ENCODE data around the gene PKNOX2. TPM values are rescaled to one million over a fixed set of nuclear protein-coding genes. Genes with fewer than 3 reads are reported as not detected.

The PKNOX2 gene
- total RNA-seq, 1 experiment from 2014 or later = not detected

- no peak for TF ChIP-seq CTCF (IDR thresholded peaks at IDR 0.05; ENCODE audit: insufficient read depth in 1 of 2, low read depth in 1 of 2, low read length in 1 of 2, severe bottlenecking in 1 of 2, unreplicated experiment in 1 of 2)
- Mint-ChIP-seq H3K27me3 (ENCODE audit: insufficient read depth, unreplicated experiment) (peaks cover 20% of the 10 kb centered on the region), H3K27ac (ENCODE audit: unreplicated experiment) (no peak overlapping the region), H3K9me3 (ENCODE audit: unreplicated experiment) (no peaks in the 10 kb centered on the region), H3K36me3 (ENCODE audit: insufficient read depth, unreplicated experiment) (no peaks in the 10 kb centered on the region), H3K4me3 (ENCODE audit: unreplicated experiment) (no peak overlapping the region), H3K4me1 (ENCODE audit: low read depth, unreplicated experiment) (peaks cover 7% of the 10 kb centered on the region)
- CTCF ChIA-PET = interaction anchor here (1.0 kb wide), 1 partner anchor 13 kb away, joined by 4 read pairs; no protein-coding TSS in a partner anchor
- Histone ChIP-seq H3K4me3 (ENCODE audit: low read depth, low read length) (no peak overlapping the region), H3K9me3 (no peaks in the 10 kb centered on the region), H3K4me1 (no peaks in the 10 kb centered on the region), H3K27me3 (replicated peaks; ENCODE audit: control insufficient read depth, insufficient read depth, low read length) (peaks cover 6% of the 10 kb centered on the region), H3K36me3 (ENCODE audit: control insufficient read depth, insufficient read depth, low read length) (no peaks in the 10 kb centered on the region)
- intact Hi-C loops (cut with micrococcal nuclease; ENCODE audit: unreplicated experiment) = no loop called here
- no peak for DNase-seq
- BruUV-seq (replicated peaks) = no TSS peak
- POLR2A ChIA-PET = no interaction called here
Measured at GRCh38 chr11:125351868-125352250, 187.3 kb downstream of the PKNOX2 start.

- no peak overlapping the region for H3K4me3 ChIP-seq (ENCODE audit: low read depth, low read length)
- Mint-ChIP-seq H3K27me3 (ENCODE audit: insufficient read depth, unreplicated experiment) (peaks cover 27% of the 10 kb centered on the region), H3K27ac (ENCODE audit: unreplicated experiment) (no peak overlapping the region), H3K36me3 (ENCODE audit: insufficient read depth, unreplicated experiment) (no peaks in the 10 kb centered on the region), H3K4me1 (ENCODE audit: low read depth, unreplicated experiment) (no peaks in the 10 kb centered on the region), H3K9me3 (ENCODE audit: unreplicated experiment) (no peaks in the 10 kb centered on the region), H3K4me3 (ENCODE audit: unreplicated experiment) (no peak overlapping the region)
- no peaks in the 10 kb centered on the region for H3K9me3 ChIP-seq
- H3K4me1 ChIP-seq = no peaks in the 10 kb centered on the region
- BruUV-seq (replicated peaks) = no TSS peak
- ChIA-PET CTCF (interaction anchor here (0.6 to 1.6 kb wide), 2 partner anchors 77 to 219 kb away, joined by 3 to 5 read pairs; no protein-coding TSS in a partner anchor), POLR2A (no interaction called here)
- no peak for TF ChIP-seq CTCF (IDR thresholded peaks at IDR 0.05; ENCODE audit: insufficient read depth in 1 of 2, low read depth in 1 of 2, low read length in 1 of 2, severe bottlenecking in 1 of 2, unreplicated experiment in 1 of 2)
- H3K27me3 ChIP-seq (replicated peaks; ENCODE audit: control insufficient read depth, insufficient read depth, low read length) = peaks cover 6% of the 10 kb centered on the region
- no peaks in the 10 kb centered on the region for H3K36me3 ChIP-seq (ENCODE audit: control insufficient read depth, insufficient read depth, low read length)
- no peak for DNase-seq
- intact Hi-C loops (cut with micrococcal nuclease; ENCODE audit: unreplicated experiment) = no loop called here
Measured at GRCh38 chr11:125356797-125357196, 192.2 kb downstream of the PKNOX2 start.

- CTCF ChIA-PET = interaction anchor here (0.5 to 2.0 kb wide), 4 partner anchors 12 to 490 kb away, joined by 3 to 8 read pairs (median 4); no protein-coding TSS in a partner anchor
Measured at GRCh38 chr11:125357551-125357950, 193.0 kb downstream of the PKNOX2 start.

More at GRCh38 chr11:125357551-125357950, 193.0 kb downstream of the PKNOX2 start:
- no peaks in the 10 kb centered on the region for H3K4me1 Mint-ChIP-seq (ENCODE audit: low read depth, unreplicated experiment)
- Histone ChIP-seq H3K4me3 (ENCODE audit: low read depth, low read length) (no peak overlapping the region), H3K4me1 (no peaks in the 10 kb centered on the region), H3K9me3 (no peaks in the 10 kb centered on the region), H3K27me3 (replicated peaks; ENCODE audit: control insufficient read depth, insufficient read depth, low read length) (peaks cover 6% of the 10 kb centered on the region), H3K36me3 (ENCODE audit: control insufficient read depth, insufficient read depth, low read length) (no peaks in the 10 kb centered on the region)
- no peak for TF ChIP-seq CTCF (IDR thresholded peaks at IDR 0.05; ENCODE audit: insufficient read depth in 1 of 2, low read depth in 1 of 2, low read length in 1 of 2, severe bottlenecking in 1 of 2, unreplicated experiment in 1 of 2)
- no TSS peak for BruUV-seq (replicated peaks)
- POLR2A ChIA-PET = no interaction called here
- H3K27ac Mint-ChIP-seq (ENCODE audit: unreplicated experiment) = no peak overlapping the region
- DNase-seq = no peak
- intact Hi-C loops (cut with micrococcal nuclease; ENCODE audit: unreplicated experiment) = no loop called here
- no peak overlapping the region for H3K4me3 Mint-ChIP-seq (ENCODE audit: unreplicated experiment)
- H3K9me3 Mint-ChIP-seq (ENCODE audit: unreplicated experiment) = no peaks in the 10 kb centered on the region
- peaks cover 20% of the 10 kb centered on the region for H3K27me3 Mint-ChIP-seq (ENCODE audit: insufficient read depth, unreplicated experiment)
- H3K36me3 Mint-ChIP-seq (ENCODE audit: insufficient read depth, unreplicated experiment) = no peaks in the 10 kb centered on the region

Measured in Caco-2 (cell line).